ENCODE data around the gene LRIG1.
A peak's percentile ranks its signal among the peaks of the same experiment; 100 is the strongest.

The LRIG1 gene, protein sequence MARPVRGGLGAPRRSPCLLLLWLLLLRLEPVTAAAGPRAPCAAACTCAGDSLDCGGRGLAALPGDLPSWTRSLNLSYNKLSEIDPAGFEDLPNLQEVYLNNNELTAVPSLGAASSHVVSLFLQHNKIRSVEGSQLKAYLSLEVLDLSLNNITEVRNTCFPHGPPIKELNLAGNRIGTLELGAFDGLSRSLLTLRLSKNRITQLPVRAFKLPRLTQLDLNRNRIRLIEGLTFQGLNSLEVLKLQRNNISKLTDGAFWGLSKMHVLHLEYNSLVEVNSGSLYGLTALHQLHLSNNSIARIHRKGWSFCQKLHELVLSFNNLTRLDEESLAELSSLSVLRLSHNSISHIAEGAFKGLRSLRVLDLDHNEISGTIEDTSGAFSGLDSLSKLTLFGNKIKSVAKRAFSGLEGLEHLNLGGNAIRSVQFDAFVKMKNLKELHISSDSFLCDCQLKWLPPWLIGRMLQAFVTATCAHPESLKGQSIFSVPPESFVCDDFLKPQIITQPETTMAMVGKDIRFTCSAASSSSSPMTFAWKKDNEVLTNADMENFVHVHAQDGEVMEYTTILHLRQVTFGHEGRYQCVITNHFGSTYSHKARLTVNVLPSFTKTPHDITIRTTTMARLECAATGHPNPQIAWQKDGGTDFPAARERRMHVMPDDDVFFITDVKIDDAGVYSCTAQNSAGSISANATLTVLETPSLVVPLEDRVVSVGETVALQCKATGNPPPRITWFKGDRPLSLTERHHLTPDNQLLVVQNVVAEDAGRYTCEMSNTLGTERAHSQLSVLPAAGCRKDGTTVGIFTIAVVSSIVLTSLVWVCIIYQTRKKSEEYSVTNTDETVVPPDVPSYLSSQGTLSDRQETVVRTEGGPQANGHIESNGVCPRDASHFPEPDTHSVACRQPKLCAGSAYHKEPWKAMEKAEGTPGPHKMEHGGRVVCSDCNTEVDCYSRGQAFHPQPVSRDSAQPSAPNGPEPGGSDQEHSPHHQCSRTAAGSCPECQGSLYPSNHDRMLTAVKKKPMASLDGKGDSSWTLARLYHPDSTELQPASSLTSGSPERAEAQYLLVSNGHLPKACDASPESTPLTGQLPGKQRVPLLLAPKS

DNA sequence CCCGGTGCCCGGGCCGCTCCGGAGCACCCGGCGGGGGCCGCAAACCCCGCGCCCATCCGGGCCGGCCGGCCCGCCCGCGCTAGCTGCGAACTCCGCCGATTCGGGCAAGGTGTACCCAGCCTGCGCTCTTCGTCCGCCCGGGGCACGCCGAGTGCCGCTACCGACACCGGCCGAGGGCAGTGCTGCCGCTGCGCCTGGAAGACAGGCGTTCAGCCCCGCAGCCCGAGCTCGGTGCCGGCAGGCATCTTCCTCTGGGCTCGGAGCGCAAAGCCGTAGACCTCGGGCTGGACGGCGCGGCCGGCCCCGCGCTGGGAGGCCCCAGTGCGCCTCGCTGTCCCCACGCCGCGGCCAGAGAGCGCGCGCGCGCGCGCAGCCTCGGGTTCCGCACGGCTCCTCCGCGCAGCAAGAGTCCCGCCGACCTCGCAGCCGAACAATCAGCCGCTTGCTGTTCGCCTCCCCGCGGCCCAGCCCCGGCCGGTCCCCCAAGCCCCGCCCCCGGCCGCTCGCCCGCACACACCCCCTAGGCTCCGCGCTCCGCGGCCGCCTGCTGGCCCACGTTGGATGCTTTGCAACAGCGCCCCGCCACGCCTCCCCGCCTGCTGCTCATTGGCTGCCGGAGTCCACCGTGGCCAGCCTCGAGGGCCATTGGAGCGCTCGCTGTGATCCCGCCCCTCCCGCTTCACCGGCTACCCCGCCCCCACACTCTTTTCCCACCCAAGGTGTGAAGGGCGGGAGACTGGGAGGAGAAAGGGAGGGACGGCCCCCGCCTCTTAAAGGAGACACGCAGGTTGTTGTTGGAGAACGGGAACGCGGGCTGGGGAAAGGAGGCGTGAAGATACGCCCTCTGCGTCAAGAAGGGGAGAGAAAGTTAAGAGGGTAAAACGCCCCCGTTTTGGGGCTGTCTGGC lies at the start of gene LRIG1:
TSS of gene LRIG1 (minus strand) at position 447 of the 907 bp plus-strand sequence. CDS start 615 bp downstream, outside the sequence.
- peak; percentile 98 for DNase-seq

DNA sequence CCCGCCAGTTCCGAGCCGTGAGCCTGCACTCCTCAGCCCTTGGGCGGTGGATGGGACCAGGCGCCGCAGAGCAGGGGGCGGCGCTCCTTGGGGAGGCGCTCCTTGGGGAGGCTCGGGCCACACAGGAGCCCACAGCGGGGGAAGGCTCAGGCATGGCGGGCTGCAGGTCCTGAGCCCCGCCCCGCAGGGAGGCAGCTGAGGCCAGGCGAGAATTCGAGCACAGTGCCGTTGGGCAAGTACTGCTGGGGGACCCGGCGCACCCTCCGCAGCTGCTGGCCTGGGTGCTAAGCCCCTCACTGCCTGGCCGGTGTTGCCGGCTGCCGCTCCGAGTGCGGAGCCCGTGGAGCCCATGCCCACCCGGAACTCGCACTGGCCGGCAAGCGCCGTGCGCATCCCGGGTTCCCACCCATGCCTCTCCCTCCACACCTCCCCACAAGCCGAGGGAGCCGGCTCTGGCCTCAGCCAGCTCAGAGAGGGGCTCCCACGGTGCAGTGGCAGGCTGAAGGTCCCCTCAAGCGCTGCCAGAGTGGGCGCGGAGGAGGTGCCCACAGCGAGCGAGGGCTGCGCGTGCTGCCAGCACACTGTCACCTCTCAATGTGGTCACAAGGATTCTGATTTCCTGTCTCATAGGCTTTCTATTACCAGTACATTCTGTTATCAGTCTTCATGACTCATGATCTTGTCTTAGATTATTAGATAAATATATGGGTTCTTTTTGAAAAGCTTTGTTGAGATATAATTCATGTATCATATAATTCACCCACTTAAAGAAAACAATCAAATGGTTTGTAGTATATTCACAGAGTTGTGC lies 44.0 kb upstream of the LRIG1 start:
- no peak for DNase-seq

- no peak for DNase-seq
Observed at GRCh38 chr3:66542153-66542552, 41.3 kb upstream of the LRIG1 start.

GRCh38 chr3:66539466-66539989 lies 38.7 kb upstream of the LRIG1 start:
- no peak for DNase-seq

GRCh38 chr3:66538390-66538789 lies 37.6 kb upstream of the LRIG1 start:
- no peak for DNase-seq

- no peak for DNase-seq
Observed at GRCh38 chr3:66537735-66538134, 36.9 kb upstream of the LRIG1 start.

- no peak for DNase-seq
Observed at GRCh38 chr3:66536791-66537190, 36.0 kb upstream of the LRIG1 start.

DNA sequence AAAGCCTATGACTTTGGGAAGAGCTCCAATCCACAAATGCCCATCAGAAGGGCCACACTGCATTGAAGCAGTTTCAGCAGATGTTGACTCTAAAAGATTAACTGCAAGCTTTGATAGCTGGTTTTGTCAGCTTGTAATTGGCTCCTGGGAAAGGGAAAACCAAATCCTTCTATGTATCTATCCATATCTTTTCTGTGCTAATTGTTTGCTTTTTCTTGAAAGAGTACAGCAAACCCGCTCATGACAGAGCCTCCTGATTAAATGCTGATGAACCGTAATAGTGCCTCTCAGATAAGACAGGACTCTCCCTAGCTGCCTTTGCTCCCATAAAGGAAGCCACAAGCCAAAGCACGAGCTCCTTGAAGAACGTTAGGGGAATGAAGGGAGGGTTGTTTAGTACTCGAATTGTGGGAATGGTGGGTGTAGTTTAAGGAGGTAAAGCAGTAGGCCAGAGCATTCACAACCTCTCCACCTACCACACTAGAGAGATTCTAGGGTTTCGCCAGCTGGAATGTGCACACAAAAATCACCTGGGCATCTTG lies 33.6 kb upstream of the LRIG1 start:
- DNase-seq: no peak

GRCh38 chr3:66532613-66533012 lies 31.8 kb upstream of the LRIG1 start:
- no peak for DNase-seq

- no peak for DNase-seq
Observed at GRCh38 chr3:66532160-66532587, 31.4 kb upstream of the LRIG1 start.

- no peak for DNase-seq
Observed at GRCh38 chr3:66531256-66531655, 30.4 kb upstream of the LRIG1 start.

GRCh38 chr3:66527246-66527645 lies 26.4 kb upstream of the LRIG1 start:
- no peak for DNase-seq

GRCh38 chr3:66525771-66526170 lies 24.9 kb upstream of the LRIG1 start:
- no peak for DNase-seq

DNA sequence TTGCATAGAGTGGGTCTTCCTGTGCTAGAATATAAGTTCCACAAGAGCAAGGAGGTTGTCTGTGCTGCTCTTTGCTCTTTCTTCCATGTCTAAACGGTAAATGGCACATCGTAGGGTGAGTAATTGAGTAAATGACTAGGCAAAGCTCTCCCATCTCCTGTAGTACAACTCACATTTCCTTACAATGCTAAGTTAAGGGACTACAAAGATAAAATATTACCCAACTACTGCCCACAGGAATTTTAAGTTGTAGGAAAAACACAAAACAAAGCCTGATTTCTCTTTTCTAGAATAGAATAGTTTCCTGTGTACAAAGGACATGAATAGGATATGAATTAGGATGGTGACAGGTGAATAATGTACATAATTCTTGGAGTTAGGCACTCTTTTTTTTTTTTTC lies 19.9 kb upstream of the LRIG1 start:
- no peak for DNase-seq

GRCh38 chr3:66518644-66519043 lies 17.8 kb upstream of the LRIG1 start:
- DNase-seq: no peak

- no peak for DNase-seq
Observed at GRCh38 chr3:66518126-66518525, 17.3 kb upstream of the LRIG1 start.

- DNase-seq: no peak
Observed at GRCh38 chr3:66517241-66517640, 16.4 kb upstream of the LRIG1 start.

DNA sequence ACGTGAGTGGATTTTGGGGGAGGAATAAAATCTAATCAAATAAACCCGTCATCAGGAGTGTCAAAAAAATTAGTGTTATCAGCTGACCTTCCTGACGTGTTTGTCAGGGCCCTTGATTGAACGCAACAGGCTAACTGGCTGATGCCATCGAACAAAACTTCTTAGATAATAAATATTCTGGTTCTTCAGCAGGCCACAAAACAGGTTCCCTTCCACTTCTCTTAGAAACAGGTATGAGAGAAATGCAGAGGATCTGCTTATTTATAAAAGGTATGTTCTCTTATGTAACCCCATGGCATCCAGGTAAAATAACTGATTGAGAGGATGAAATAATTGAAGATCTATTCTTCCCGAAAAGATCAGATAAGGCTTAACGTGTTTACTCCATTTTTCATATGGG lies 7.6 kb upstream of the LRIG1 start:
- DNase-seq: no peak

GRCh38 chr3:66507423-66508260 lies 6.8 kb upstream of the LRIG1 start:
- no peak for DNase-seq

GRCh38 chr3:66506154-66506553 lies 5.3 kb upstream of the LRIG1 start:
- no peak for DNase-seq

All from EL (cell line).